HFF-Myc (cell line): ENCODE measurements around the gene PLG.

Source experiments
- DNase-seq: peaks from one replicate; pipeline ENCODE4 v3.0.0-alpha.2; 2011; ENCODE audit warnings: low read depth; ENCODE audit errors: extremely low read depth
- H3K4me3 ChIP-seq: replicated peaks from 2 replicates; pipeline ENCODE4 v1.5.1; 2011; ENCODE audit warnings: low read depth, mild to moderate bottlenecking, control low read depth, low read length
- TF ChIP-seq, protein P1 (sequence below): IDR thresholded peaks from 2 replicates; pipeline ENCODE4 v1.5.1; 2012; ENCODE audit warnings: mild to moderate bottlenecking, low read depth, low read length, control low read depth; ENCODE audit errors: missing control alignments

The PLG gene

DNA sequence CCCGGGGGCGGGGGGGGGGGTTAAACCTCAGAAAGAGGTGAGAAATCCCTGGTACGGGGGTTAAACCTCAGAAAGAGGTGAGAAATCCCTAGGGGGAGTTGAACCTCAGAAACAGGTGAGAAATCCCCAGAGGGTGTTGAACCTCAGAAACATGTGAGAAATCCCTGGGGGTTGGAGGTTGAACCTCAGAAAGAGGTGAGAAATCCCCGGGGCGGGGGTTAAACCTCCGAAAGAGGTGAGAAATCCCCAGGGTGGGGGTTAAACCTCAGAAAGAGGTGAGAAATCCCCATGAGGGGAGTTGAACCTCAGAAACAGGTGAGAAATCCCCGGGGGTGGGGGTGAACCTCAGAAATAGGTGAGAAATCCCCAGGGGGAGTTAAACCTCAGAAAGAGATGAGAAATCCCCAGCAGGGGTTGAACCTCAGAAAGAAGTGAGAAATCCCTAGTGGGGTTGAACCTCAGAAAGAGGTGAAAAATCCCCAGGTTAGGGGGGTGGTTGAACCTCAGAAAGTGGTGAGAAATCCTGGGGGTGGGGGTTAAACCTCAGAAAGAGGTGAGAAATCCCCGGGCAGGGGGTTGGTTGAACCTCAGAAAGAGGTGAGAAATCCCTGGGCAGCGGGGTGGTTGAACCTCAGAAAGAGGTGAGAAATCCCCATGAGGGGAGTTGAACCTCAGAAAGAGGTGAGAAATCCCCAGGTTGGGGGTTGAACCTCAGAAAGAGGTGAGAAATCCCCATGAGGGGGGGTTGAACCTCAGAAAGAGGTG, 87.4 kb downstream of the PLG start:
- TF ChIP-seq, protein P1, sequence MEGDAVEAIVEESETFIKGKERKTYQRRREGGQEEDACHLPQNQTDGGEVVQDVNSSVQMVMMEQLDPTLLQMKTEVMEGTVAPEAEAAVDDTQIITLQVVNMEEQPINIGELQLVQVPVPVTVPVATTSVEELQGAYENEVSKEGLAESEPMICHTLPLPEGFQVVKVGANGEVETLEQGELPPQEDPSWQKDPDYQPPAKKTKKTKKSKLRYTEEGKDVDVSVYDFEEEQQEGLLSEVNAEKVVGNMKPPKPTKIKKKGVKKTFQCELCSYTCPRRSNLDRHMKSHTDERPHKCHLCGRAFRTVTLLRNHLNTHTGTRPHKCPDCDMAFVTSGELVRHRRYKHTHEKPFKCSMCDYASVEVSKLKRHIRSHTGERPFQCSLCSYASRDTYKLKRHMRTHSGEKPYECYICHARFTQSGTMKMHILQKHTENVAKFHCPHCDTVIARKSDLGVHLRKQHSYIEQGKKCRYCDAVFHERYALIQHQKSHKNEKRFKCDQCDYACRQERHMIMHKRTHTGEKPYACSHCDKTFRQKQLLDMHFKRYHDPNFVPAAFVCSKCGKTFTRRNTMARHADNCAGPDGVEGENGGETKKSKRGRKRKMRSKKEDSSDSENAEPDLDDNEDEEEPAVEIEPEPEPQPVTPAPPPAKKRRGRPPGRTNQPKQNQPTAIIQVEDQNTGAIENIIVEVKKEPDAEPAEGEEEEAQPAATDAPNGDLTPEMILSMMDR: no peak
- H3K4me3 ChIP-seq: no peak overlapping the region
- no peak for DNase-seq

DNA sequence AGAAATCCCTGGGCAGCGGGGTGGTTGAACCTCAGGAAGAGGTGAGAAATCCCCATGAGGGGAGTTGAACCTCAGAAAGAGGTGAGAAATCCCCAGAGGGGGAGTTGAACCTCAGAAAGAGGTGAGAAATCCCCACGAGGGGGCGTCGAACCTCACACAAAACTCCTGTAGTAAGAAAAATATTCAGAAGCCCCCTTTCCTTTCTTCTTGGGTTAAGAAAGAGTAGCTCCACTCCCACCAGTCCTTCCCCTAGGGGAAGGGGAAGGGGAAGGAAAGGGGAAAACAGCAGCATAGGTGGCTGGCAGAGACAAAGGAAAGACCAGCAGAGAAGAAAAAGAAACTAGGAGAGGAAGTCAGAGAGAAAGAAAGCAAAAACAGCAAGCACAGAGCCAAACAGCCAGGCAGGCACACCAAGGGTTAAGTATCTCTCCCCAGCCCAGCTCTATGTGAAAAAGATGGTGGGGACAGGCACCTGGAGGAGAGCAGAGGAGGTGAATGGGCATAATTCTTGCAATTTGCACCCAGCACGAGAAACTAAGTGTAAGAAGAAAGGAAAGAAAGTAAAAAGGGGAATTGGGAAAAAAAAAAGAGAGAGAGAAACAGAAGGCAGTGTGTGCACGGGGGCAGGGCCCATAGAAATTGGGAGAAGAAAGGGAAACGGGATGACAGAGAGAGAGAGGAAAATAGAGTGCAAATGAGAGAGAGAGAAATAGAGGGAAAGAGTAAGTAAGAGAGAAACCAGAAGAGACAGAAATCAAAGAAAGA, 88.2 kb downstream of the PLG start:
- no peak overlapping the region for H3K4me3 ChIP-seq
- TF ChIP-seq, protein P1: no peak
- no peak for DNase-seq

DNA sequence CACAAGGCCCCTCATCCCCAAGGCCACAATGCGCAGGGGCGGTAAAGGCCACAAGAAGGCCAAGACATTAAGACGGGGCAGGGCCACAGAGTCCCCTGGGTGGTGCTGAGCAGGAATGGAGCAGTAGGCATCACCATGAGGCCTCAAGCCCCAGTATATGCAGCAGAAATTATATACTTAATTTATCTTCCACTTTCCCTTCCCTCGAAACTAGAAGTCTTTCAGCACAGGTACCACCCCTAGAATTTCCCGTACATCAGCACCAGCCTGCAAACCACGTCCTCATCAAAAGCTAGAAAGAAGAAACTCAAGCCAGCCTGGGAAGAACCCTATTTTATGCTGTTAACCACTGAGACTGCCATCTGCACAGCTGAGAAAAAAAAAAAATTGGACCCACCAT, 89.4 kb downstream of the PLG start:
- no peak for DNase-seq
- TF ChIP-seq, protein P1: no peak
- H3K4me3 ChIP-seq: no peak overlapping the region

DNA sequence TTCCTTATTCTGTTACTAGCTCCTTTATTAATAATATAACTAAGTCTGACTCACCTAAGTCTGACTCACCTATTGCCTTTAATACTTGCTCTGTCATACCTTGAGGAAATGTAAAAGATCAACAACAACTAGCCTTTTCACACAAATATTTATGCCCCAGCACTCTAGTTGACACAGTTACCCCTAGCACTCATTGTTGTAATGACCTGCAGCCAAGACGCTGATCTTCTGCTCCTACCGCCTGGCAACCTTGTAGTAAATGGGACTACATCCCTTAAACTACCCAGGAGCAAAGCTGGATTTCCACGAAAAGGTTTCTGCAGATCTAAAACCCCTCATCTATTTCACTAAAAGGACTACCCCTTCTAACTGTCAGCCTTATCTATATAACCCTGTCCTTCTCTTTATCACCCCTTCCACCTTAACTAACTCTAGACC, 90.0 kb downstream of the PLG start:
- no peak overlapping the region for H3K4me3 ChIP-seq
- no peak for DNase-seq
- TF ChIP-seq, protein P1: no peak

DNA sequence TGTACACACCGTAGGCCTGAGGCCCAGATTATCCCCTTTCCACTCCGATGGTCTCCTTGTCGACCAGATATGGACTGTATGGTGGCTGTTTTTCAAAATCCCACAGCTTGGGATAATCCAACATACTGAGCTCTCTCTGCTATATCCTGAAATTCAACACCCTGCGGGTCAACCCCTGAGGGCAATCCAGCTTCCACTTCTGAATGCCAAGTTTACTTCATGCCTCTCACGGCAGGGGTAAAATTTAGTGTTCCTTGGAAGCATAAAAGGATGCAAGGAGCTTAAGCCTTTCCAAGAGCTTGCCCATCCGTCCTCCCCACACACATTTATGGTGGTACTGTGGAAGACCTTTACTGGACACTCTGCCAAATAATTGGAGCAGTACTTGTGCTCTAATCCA, 90.7 kb downstream of the PLG start:
- TF ChIP-seq, protein P1: no peak
- no peak overlapping the region for H3K4me3 ChIP-seq
- no peak for DNase-seq

DNA sequence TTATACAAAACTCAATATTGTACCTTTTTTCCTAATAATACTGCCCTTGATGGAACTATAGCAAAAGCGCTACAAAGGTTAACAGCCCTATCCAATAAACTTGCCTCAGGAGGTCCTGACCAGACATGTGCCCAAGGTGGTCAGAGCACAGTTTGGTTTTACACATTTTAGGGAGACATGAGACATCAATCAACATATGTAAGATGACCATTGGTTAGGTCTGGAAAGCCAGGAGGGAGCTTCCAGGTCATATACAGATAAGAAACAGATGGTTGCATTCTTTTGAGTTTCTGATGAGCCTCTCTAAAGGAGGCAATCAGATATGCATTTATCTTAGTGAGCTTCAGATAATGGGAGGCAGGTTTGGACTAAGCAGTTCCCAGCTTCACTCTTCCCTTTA, 91.6 kb downstream of the PLG start:
- TF ChIP-seq, protein P1: no peak
- no peak for DNase-seq
- H3K4me3 ChIP-seq: no peak overlapping the region

DNA sequence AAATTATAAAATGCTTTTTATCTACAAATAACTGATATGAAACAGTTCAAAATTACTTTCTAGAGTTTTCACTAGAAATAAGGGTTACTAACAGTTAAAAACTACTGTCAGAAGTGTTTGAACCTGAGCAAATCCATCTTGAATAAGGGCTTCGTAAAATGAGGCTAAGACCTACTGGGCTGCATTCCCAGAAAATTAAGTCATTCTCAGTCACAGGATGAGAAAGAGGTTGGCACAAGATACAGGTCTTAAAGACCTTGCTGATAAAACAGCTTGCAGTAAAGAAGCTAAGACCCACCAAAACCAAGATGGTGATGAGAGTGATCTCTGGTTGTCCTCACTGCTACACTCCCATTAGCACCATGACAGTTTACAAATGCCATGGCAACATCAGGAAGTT, 93.7 kb downstream of the PLG start:
- TF ChIP-seq, protein P1: no peak

More for the DNA sequence above, 93.7 kb downstream of the PLG start:
- H3K4me3 ChIP-seq: no peak overlapping the region
- no peak for DNase-seq
